ENCODE data around the gene IQGAP1.
"Not testable (repeated sequence)": the region's sequence is repeated elsewhere in the genome, so short reads cannot be mapped to it uniquely, and the experiment has no call there.

Gene IQGAP1

GRCh38 chr15:90402223-90402622, 14.2 kb downstream of the IQGAP1 start:
- POLR2A ChIA-PET, result interaction anchor here (0.8 to 5.2 kb wide), 3 partner anchors 11 to 80 kb away, joined by 3 to 36 read pairs (median 3); partner anchors contain the start of gene IQGAP1
- TF ChIP-seq ARNT (IDR thresholded peaks at IDR 0.05), result no peak
- no peak for TF ChIP-seq SP1 (IDR thresholded peaks at IDR 0.05)
- no peak for TF ChIP-seq L3MBTL2 (conservative IDR thresholded peaks at IDR 0.05)
- TF ChIP-seq, protein P1, sequence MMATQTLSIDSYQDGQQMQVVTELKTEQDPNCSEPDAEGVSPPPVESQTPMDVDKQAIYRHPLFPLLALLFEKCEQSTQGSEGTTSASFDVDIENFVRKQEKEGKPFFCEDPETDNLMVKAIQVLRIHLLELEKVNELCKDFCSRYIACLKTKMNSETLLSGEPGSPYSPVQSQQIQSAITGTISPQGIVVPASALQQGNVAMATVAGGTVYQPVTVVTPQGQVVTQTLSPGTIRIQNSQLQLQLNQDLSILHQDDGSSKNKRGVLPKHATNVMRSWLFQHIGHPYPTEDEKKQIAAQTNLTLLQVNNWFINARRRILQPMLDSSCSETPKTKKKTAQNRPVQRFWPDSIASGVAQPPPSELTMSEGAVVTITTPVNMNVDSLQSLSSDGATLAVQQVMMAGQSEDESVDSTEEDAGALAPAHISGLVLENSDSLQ (IDR thresholded peaks at IDR 0.05), result no peak
- no peak for TF ChIP-seq FOXK2 (IDR thresholded peaks at IDR 0.05)
- no peak for TF ChIP-seq LEF1 (IDR thresholded peaks at IDR 0.05; ENCODE audit: borderline replicate concordance)
- no peak for TF ChIP-seq ZNF384 (IDR thresholded peaks at IDR 0.05)
- no peak for TF ChIP-seq ELF4 (IDR thresholded peaks at IDR 0.05)
- TF ChIP-seq NFRKB (IDR thresholded peaks at IDR 0.05), result no peak
- no peak for TF ChIP-seq BHLHE40 (IDR thresholded peaks at IDR 0.05; ENCODE audit: borderline replicate concordance)
- no peak for TF ChIP-seq FOXM1 (IDR thresholded peaks at IDR 0.05; ENCODE audit: borderline replicate concordance)
- TF ChIP-seq FOXA1 (IDR thresholded peaks at IDR 0.05), result no peak
- no peak for TF ChIP-seq CTBP1 (IDR thresholded peaks at IDR 0.05; ENCODE audit: borderline replicate concordance)
- TF ChIP-seq SUZ12 (IDR thresholded peaks at IDR 0.05), result no peak
- no peak for TF ChIP-seq HDGF (IDR thresholded peaks at IDR 0.05; ENCODE audit: borderline replicate concordance)
- no peak for TF ChIP-seq TARDBP (IDR thresholded peaks at IDR 0.05)
- CTCF ChIA-PET, result interaction anchor here (0.9 kb wide), 1 partner anchor 83 kb away, joined by 3 read pairs; no protein-coding TSS in a partner anchor
- DNase-seq (ENCODE audit: extremely low spot score), result no peak

- no peak for TF ChIP-seq HDGF (IDR thresholded peaks at IDR 0.05; ENCODE audit: borderline replicate concordance)
- TF ChIP-seq TARDBP (IDR thresholded peaks at IDR 0.05), result no peak
- no peak for TF ChIP-seq NFRKB (IDR thresholded peaks at IDR 0.05)
- no peak for TF ChIP-seq SUZ12 (IDR thresholded peaks at IDR 0.05)
- ChIA-PET POLR2A (interaction anchor here (5.2 kb wide), 1 partner anchor 14 kb away, joined by 36 read pairs; the partner anchor contains the start of gene IQGAP1), CTCF (interaction anchor here (0.9 kb wide), 1 partner anchor 83 kb away, joined by 3 read pairs; no protein-coding TSS in a partner anchor)
- no peak for DNase-seq (ENCODE audit: extremely low spot score)
Observed at GRCh38 chr15:90402767-90403166, 14.7 kb downstream of the IQGAP1 start.

GRCh38 chr15:90405055-90405607, 17.1 kb downstream of the IQGAP1 start:
- POLR2A ChIA-PET, result interaction anchor here (1.3 kb wide), 1 partner anchor 17 kb away, joined by 5 read pairs; the partner anchor contains the start of gene IQGAP1
- CTCF ChIA-PET, result interaction anchor here (0.7 kb wide), 1 partner anchor 8 kb away, joined by 3 read pairs; no protein-coding TSS in a partner anchor
- TF ChIP-seq ARNT (IDR thresholded peaks at IDR 0.05) (no peak), NFRKB (IDR thresholded peaks at IDR 0.05) (no peak), BHLHE40 (IDR thresholded peaks at IDR 0.05; ENCODE audit: borderline replicate concordance) (no peak), FOXM1 (IDR thresholded peaks at IDR 0.05; ENCODE audit: borderline replicate concordance) (no peak)
- no peak for DNase-seq (ENCODE audit: extremely low spot score)

GRCh38 chr15:90407336-90407735, 19.3 kb downstream of the IQGAP1 start:
- CTCF ChIA-PET, result interaction anchor here (1.2 kb wide), 1 partner anchor 12 kb away, joined by 3 read pairs; no protein-coding TSS in a partner anchor
- DNase-seq (ENCODE audit: extremely low spot score), result no peak
- TF ChIP-seq NFRKB (IDR thresholded peaks at IDR 0.05) (no peak), ZNF384 (IDR thresholded peaks at IDR 0.05) (no peak), TARDBP (IDR thresholded peaks at IDR 0.05) (no peak), CTBP1 (IDR thresholded peaks at IDR 0.05; ENCODE audit: borderline replicate concordance) (no peak)
- POLR2A ChIA-PET, result interaction anchor here (1.2 to 2.9 kb wide), 3 partner anchors 13 to 55 kb away, joined by 4 to 11 read pairs (median 5); partner anchors contain the start of genes IQGAP1 and ZNF774

GRCh38 chr15:90407871-90408317, 19.9 kb downstream of the IQGAP1 start:
- POLR2A ChIA-PET, result interaction anchor here (0.6 to 2.9 kb wide), 4 partner anchors 12 to 653 kb away, joined by 3 to 11 read pairs (median 4); partner anchors contain the start of genes IQGAP1 and ZNF774

DNA sequence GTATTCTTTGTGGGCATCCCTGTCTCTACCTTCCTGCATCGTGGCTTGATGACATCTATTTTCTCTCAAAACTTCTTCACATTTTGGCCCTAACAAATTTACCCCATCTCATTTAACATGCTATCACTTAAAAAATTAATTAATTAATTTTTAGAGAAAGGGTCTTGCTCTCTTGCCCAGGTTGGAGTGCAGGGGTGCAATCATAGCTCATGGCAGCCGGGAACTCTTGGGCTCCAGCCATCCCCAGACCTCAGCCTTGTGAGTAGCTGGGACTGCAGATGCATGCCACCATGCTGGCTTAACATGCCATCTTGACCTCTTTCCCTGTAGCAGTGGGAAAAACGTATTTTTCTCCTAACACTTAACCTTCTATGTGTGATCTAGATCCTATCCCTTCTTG, 20.6 kb downstream of the IQGAP1 start:
- DNase-seq (ENCODE audit: extremely low spot score), result no peak
- CTCF ChIA-PET, result no interaction called here
- no peak for TF ChIP-seq LEF1 (IDR thresholded peaks at IDR 0.05; ENCODE audit: borderline replicate concordance)
- no peak for TF ChIP-seq CTBP1 (IDR thresholded peaks at IDR 0.05; ENCODE audit: borderline replicate concordance)
- no peak for TF ChIP-seq TARDBP (IDR thresholded peaks at IDR 0.05)
- no peak for TF ChIP-seq SUZ12 (IDR thresholded peaks at IDR 0.05)
- TF ChIP-seq BHLHE40 (IDR thresholded peaks at IDR 0.05; ENCODE audit: borderline replicate concordance), result no peak
- no peak for TF ChIP-seq NFRKB (IDR thresholded peaks at IDR 0.05)
- no peak for TF ChIP-seq HDGF (IDR thresholded peaks at IDR 0.05; ENCODE audit: borderline replicate concordance)
- no peak for TF ChIP-seq ARNT (IDR thresholded peaks at IDR 0.05)
- TF ChIP-seq L3MBTL2 (conservative IDR thresholded peaks at IDR 0.05), result no peak
- no peak for TF ChIP-seq ELF4 (IDR thresholded peaks at IDR 0.05)
- TF ChIP-seq, protein P1 (IDR thresholded peaks at IDR 0.05), result no peak
- POLR2A ChIA-PET, result interaction anchor here (2.9 kb wide), 1 partner anchor 21 kb away, joined by 11 read pairs; the partner anchor contains the start of gene IQGAP1

More at GRCh38 chr15:90407871-90408317, 19.9 kb downstream of the IQGAP1 start:
- no peak for DNase-seq (ENCODE audit: extremely low spot score)
- CTCF ChIA-PET, result interaction anchor here (1.2 kb wide), 1 partner anchor 12 kb away, joined by 3 read pairs; no protein-coding TSS in a partner anchor
- TF ChIP-seq HDGF (IDR thresholded peaks at IDR 0.05; ENCODE audit: borderline replicate concordance), result no peak

DNA sequence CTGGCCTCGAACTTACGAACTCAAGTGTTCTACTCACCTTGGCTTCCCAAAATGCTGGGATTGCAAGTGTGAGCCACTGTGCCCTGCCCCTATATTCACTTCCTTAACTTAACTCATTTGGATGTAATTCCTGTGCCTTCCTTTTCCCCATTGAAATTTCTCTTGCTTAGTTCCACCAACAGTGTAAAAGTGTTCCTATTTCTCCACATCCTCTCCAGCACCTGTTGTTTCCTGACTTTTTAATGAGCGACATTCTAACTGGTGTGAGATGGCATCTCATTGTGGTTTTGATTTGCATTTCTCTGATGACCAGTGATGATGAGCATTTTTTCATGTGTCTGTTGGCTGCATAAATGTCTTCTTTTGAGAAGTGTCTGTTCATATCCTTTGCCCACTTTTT, 21.5 kb downstream of the IQGAP1 start:
- CTCF ChIA-PET, result interaction anchor here (0.7 kb wide), 2 partner anchors 12 to 493 kb away, joined by 3 to 4 read pairs; no protein-coding TSS in a partner anchor
- DNase-seq (ENCODE audit: extremely low spot score); POLR2A ChIA-PET: not testable (repeated sequence)

DNA sequence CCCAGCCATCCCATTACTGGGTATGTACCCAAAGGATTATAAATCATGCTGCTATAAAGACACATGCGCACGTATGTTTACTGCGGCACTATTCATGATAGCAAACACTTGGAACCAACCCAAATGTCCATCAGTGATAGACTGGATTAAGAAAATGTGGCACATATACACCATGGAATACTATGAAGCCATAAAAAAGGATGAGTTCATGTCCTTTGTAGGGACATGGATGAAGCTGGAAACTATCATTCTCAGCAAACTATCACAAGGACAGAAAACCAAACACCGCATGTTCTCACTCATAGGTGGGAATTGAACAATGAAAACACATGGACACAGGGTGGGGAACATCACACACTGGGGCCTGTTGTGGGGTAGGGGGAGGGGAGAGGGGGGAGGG, 22.3 kb downstream of the IQGAP1 start:
- CTCF ChIA-PET; DNase-seq (ENCODE audit: extremely low spot score); POLR2A ChIA-PET: not testable (repeated sequence)

All from HEK293T (cell line).